CMK (cell line): ENCODE measurements around the gene MB.

ENCODE experiments used
- DNase-seq: peaks from one replicate; pipeline ENCODE4 v3.0.0-alpha.2; 2010; ENCODE audit warnings: low read depth

The MB gene

DNA sequence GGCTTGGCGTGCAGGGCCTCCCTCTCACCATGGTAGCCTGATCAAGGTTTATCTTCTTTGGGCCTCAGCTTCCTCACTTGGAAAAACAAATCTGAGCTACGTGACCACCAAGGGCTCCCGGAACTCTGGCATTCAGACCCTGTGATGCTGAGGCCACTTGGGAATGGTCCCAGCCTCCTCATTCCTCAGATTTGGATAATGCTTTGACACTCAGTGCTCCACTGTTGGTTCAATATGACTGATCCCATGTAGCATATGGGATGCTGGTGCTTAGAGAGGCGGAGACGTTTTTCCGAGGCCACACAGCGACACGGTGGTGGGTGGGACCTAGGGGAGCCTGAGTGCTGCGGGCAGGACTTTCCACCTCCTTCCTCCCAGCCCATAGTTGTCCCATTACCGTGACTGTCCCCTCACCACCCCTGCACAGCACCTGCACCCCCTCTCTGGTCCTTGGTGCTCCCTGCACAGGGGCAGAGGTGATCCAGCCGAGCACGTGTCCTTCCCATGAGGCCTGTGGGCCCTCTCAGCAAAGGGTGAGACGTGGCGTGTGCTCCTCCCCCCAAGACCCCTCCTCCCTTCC, 23.1 kb downstream of the MB start:
- no peak for DNase-seq

DNA sequence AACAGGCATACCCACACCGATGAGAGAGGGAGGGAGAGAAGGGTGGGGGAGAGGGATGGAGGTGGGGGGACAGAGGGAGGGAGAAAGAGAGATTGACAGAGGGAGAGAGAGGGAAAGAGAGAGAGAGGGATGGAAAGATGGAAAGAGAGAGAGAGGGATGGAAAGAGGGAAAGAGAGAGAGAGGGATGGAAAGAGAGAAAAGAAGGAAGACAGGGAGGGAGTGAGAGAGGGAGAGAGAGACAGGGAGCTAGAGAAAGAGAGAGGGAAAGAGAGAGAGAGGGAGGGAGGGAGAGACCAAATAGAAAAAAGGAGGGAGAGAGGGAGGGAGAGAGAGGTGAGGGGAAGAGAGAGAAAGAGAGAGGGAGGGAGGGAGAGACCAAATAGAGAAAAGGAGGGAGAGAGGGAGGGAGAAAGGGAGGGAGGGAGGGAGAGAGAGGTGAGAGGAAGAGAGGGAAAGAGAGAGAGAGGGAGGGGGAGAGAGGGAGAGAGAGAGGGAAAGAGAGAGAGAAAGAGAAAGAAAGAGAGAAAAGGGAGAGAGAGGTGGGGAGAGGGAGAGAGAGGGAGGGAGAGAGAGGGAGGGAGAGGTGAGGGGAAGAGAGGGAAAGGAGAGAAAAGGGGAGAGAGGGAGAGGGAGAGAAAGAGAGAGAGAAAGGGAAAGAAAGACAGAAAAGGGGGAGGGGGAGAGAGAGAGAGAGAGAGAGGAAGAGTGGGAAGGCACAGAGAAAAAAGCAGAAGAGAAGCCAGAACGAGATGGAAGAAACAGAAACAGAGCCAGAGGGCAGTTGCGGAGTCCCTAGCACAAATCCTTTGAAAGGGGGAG, 23.8 kb downstream of the MB start:
- no peak for DNase-seq

DNA sequence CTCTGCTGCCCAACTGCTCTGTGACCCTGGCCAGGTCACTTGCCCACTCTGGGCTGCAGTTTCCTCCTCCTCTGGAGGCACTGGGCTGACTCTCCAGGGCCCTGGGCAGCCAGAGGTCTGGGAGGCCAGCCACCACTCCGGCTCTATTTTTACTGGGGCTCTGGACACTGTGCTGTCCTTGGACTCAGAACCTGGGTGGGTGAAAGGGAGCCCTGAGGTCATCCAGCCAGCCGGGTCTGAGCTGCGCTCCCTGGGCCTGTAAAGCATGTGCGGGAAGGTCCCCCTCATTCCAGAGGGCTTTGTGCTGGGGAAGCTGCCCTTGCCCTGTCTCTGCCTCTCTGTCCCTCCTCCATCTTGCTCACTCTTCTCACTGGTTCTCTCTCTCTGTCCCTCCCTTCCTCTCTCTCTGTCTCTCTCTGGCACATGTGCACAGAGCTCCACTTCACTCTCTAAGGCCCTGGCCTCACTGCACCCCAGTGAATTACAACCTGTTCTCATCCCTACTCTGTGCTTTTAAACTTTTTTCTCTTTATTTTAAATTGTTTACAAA, 24.6 kb downstream of the MB start:
- DNase-seq = no peak

DNA sequence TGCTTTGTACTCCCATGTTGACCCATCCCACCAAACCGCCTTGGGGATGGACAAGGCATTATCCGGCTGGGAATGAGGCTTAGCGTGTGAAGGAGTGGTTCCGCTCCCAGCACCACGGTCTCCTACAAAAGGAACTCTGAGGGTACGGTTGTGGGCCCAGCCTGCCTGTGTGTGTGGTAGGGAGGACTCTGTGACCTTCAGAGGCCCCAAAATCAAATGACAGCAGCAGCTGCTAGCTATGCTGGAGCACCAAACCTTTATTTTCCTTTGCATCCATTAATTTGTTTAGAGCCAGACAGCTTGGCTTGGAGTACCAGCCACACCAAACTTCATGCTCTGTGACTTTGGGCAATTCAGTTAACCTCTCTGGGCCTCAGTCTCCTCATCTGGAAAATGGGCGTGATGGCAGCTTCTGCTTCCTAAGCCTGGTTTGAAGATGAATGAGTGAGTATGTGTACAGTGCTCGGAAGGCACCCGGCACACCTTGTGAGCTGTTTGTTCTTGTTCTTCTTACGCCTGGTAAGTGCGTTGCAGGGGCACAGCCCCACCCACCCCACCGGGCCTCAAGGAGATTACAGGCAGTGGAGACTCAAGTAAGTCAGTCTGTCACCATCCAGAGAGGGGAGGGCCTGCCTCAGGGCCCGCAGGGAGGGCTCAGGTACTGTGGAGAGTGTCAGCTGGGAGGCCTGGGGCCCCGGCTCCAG, 25.3 kb downstream of the MB start:
- no peak for DNase-seq

DNA sequence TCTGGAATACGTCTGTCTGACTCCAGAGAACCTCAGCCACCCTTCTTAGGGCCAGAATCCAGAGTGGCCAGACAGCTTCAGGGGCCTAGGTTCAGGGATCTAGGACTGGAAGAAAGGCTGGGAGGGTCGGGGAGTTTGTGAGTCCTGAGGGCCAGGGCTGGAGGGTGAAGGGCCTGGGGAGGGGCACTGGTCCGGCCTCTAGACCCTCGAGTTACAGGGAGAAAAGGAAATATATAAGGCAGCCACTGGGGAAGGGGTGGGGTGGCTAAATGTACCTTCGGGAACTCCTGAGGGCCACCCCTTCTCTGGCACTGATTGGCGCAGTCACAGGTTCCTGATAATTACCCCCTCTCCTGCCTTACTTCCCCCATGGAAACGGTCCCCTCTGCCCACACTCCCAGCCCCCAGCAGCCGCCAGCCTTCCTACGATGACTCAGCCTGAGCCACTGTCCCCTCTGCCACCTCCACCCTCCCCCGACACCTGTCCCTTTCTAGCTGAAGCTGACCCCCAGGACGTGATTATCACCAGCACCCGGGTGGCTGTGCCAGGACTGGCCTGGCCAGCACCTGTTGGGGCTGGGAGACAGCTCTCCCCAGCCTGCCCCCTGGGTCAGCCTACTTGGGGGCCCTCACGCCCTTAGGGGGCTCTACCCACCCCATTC, 26.4 kb downstream of the MB start:
- DNase-seq = no peak

DNA sequence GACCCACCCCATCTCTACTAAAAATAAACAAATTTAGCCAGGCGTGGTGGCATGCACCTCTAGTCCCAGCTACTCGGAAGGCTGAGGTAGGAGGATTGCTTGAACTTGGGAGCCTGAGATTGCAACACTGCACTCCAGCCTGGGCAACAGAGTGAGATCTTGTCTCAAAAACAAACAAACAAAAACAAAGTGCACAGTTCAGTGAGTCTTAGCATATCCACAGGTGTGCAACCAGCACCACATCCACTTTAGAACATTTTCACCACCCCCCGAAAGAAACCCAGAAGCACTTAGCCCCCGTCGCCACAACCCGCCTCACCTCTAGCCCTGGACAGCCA, 27.4 kb downstream of the MB start:
- DNase-seq = no peak

DNA sequence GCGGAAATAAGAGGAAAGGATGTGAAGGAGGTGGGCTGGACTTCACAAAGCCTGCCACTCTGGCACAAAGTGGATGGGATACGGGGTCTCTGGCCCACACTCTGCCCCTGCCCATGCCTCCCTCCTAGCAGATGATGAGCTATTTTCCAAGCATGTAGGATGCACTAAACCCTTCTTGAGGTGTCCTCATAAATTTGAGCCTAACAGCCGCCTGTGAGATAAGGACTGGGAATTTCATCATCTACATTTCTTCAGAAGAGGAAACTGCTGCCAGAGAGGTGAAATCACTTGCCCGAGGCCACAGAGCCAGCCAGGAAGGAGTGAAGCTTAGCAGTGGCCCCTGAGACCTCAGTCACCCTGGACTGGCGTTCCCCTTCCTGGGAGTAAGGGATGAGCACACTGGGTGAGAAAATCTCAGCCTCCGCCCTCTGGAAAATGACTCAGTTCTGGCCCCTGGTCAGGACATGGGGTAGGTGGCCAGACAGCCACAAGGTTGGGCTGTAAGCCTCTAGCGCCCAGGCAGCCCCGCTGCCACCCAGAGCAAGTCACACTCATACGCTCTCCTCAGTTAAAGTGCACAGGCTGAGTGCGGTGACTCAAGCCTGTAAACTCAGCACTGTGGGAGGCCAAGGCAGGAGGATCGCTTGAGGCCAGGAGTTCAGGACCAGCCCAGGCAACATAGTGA, 27.9 kb downstream of the MB start:
- DNase-seq = no peak

DNA sequence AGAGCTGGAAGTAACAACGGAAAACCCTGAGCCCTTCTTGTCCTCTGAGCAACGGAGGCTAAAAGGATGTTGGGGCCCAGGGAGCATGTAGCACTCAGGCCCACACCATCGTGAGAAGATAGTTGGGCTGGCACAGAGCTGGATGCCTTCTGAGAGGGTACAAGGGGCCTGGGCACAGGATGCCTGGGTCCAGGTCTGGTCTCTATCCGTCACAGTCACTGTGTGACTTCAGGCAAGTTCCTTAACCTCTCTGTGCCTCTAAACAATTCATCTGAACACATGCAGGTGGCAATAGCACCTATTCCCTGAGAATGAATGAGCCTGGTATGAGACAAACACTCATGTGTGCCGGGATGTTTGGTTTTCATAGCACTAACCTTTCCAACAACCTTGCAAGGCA, 29.2 kb downstream of the MB start:
- no peak for DNase-seq

DNA sequence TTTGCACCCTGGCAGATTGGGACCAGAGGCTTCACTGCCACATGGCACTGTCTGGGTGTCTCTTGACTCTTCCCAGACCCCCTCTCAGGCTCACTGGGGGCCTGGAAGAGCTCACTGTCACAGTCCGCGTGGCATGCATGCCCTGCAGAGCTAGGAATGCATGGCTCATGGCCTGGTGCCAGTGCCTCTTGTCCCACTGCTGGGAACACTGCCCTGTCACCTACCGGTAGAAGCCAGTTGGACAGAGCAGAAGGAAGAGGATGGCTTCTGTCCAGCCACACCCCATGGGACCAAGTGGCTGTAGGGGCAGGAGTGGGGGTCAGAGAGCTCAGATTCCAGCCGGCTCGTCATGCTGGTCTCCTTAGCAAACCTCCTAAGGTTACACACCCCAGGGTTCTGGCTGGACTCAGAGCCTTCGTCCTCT, 29.7 kb downstream of the MB start:
- DNase-seq = no peak

DNA sequence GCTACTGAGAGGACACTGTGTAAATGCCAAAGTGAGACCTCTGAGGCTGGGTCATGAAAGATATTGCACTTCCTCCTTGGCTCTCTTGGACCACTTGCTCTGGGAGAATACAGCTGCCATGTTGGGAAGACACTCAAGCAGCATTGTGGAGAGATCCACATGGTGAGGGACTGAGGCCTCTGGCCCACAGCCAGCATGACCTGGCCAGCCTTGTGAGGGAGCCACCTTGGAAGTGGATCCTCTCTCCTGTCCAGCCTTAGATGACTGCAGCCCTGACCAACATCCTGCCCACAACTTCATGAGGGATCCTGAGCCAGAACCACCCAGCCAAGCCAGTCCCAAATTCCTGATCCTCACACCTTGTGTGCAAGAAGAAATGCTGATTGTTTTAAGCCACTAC, 30.4 kb downstream of the MB start:
- DNase-seq = no peak

DNA sequence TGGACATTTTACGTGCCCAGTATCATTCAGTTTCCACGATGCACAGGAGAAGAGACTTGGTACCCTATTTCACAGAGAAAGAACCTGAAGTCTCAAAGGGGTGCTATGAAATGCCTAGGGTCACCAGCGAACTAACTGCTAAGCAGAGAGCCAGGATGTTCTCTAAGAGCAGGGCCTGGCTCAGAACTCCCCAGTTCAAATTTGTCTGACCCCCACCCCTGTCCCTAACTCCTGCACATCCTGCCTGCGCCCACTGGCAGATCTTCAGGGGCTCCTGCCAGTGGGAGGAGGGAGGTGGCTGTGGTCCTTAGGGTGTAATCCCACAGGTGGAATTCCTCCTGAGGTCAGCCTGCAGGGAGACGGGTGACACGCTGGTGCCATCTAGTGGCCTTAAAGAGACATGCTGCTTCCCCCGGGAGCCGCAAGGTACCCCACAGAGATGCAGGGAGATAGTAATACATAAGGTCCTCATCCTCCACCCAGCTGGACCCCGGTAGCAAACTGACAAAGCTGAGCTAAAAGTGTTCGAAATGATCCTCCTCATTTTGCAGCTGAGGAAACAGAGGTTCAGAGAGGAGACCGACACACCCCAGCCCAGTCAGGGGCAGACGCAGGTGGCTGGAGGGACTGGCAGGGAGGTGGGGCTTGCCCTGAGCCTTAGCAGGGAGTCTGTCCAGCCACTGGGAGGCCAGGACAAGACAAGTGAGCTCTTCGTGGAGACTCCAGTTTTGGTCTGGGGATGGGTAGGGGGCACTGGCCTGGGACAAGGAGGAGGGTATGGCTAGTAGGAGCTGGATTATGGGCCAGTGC, 34.1 kb downstream of the MB start:
- DNase-seq = peak; percentile 42

DNA sequence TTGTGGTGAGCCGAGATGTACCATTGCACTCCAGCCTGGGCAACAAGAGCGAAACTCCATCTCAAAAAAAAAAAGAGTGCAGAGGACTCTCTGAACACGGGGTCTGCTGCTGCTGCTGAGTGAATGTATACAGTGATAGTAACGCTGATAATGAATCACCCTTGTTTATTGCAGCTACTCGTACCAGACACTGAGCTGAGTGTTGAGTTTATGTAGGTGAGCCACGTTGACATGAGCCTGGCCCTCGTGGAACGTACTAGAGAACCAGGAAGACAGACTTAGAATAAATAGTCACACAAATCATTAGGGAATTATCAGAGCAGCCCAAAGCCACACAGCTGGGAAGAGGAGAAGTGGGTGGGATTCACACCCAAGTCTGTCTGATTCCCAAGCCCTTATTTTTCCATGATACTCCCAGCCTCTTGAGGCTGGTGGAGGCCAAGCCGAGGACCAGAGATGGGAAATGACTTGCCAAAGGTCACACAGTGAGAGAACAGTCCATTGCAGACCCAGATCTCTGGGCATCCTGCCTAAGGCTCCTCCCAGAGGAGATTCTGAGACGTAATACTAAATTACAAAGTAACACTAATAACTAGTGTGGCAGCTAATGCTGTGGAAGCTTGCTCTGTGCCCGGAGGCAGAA, 34.8 kb downstream of the MB start:
- no peak for DNase-seq

DNA sequence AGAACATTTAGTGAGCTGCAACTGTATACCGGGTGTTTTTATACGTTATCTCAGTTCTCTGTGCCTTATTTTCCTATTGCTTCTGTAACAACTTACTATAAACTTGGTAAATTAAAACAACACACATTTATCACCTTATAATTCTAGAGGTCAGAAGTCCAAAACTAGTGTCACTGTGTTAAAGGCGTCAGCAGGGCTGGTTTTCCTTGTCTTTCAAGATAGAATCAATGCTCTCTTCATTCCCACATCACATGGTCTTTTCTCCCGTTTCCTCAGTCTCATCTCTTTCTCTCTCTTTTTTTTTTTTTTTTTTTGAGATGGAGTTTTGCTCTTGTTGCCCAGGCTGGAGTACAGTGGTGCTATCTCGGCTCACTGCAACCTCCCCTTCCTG, 36.1 kb downstream of the MB start:
- DNase-seq = no peak

DNA sequence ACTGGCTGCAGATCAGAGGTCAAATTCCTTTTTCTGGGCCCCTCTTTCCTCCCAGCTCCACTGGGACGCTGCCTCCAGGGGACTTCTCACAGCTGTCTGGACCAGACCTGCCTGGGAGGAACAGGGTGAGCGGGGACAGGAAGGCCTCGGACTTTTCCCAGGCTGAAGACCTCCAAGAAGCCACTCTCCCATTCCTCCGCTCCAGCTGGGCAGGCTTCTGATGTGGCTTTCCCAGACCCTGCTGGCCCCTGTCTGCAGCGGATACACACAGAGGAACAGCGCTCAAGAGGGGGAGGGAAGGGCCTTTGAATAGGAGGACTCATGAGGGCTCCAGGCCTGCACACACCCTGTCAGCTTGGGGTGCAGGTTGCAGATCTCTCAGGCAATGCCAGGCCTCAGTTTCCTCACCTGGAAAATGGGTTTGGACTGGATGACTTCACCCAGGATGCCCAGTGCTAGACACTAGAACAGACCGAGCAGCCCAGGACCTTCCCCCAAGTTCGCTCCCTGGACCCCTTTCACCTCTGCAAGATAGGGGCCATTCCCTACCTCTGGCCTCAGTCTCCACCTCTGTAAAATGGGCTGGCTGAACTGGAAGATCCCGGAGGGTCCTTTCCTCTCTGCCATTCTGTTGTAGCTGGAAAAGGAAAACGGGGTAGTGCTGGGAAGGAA, 36.6 kb downstream of the MB start:
- DNase-seq = no peak

DNA sequence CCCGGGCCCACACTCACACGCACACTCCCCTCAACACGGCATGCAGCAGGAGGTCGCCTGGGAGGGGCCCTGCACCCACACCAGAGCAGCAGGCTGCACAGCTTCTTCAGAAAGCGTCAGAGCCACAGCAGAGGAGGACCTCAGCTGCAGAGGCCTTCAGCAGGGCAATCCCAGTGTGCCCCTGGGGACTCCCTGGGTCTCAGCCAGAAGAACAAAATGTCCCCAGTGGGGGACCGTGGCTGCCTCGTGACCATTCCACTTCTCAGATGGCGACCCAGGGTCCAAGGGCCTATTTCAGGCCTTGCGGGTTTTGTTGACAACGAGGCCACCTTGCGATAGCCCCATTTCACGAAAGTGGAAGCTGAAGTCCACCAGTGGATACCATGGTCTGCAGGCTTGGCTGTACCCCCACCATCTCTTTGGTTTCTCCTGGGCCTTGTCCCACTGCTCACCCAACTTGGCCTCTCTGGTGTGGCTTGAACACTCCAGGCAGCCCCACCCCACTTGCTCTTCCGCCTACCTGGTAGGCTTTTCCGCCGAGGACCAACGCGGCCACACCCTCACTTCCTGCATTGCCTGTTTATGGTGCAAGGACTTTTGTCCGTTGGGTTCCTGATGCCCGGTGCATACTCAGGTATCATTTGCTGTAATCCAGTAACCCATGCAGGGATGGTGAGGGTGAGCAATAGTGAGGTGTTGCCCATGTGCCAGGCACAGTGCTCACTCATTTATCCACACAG, 38.1 kb downstream of the MB start:
- no peak for DNase-seq

DNA sequence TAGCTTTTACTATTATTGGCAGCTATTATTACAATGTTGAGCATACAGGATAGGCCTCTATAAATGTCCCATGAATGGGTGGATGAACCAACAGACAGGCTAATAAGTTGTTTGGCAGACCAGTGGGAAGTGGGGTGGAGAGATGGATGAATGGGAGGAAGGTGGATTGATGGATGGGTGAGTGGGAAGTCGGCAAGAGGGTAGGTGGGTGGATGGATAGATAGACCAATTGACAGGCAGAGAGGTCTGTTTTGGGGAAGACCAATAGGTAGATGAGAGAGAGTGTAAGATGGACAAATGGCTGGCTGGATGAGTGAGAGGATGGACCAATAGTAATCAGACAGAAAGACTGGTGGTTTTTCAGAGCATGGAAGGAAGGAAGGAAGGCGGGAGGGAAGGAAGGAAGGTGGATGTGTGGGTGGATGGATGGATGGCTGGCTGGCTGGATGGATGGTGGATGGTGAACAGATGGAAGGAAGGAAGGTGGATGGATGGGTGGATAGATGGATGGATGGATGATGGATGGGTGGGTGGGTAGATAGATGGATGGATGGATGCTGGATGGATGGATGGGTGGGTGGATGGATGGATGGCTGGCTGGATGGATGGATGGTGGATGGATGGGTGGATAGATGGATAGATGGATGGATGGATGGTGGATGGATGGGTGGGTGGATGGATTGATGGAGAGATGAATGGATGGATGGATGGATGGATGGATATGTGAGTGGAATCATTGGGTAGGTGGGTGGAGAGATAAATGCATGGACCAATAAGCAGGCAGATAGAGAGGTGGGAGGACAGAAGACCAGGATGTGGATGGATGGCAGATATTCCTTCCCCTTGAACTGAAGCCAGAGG, 39.1 kb downstream of the MB start:
- no peak for DNase-seq

DNA sequence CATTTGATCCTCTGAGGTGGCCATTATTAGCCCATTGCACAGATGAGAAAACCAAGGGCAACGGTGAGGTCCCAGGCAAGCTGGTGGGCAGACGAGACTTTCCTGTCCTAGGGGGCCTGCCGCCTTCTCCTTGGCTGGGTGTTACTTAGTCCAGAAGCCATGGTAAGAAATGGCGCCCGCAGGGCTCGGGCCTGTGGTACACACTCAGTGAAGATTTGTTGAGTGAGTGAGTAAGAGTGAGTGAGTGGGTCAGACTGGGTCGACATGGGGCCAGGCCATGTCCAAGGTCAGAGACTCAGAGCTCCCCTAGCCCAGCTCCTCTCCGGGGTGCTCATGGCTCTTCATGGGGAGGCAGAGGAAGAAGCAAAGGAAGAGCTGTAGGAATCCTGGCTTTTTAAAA, 40.5 kb downstream of the MB start:
- no peak for DNase-seq

DNA sequence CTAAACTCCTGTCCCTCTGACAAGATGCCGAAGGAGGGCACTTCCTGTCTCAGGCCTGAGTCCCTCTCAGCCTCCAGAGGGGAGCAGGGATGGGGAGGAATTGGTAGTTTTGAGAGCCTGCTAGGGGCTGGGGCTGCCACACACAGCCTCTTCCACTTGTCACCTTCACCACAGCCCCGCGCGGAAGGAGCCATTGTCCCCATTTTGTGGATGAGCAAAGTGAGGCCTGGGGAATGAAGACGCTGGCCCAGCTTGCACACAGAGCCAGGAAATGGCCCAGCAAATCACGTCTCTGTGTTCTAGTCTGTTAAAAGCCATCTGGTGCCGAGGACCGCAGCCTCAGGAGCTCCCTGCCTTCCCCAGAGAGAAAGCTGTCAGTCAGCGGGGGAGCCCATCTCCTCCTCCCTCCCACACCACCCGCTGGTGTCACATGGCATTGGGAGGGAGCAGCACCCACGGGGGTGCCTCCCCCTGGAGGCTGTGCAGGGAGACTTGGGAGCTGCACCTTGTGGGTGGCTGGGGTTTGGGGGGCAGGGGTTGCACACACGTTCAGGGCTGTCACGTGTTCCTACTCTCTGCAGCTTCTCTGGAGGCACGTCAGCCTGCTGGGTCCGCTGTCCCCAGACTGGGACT, 41.9 kb downstream of the MB start:
- DNase-seq = no peak
